Endothelial cell of umbilical vein (primary cell): ENCODE measurements around the gene ITIH5. TPM values are rescaled to one million over a fixed set of nuclear protein-coding genes. Genes with fewer than 3 reads are reported as not detected.

Source experiments
- BruUV-seq: library from RNA; stranded (reverse); fragments of 400-500 nt; replicated peaks from 2 replicates; lab custom pipeline; 2021; lab: Mats Ljungman, UMichigan
- CTCF ChIA-PET: fragments of 300-600, 350-600 bp; sonication (Branson Sonifier 250); formaldehyde crosslinking; loops from one replicate; lab custom pipeline; 2021; ENCODE audit warnings: antibody characterized with exemption, inconsistent platforms; lab: Charles Lee
- POLR2A ChIA-PET: fragments of 300-600, 350-600 bp; sonication (Branson Sonifier 250); formaldehyde crosslinking; loops from one replicate; lab custom pipeline; 2021; ENCODE audit warnings: antibody characterized with exemption, inconsistent platforms; lab: Charles Lee
- DNase-seq: peaks from one replicate; pipeline ENCODE4 v3.0.0-alpha.2; 2011; ENCODE audit warnings: low read depth, low spot score
- FAIRE-seq: peaks from 2 replicates; lab custom pipeline; 2011; peaks lifted over from hg19 to GRCh38; lab: Jason Lieb, UNC
- H2AFZ ChIP-seq: 2 replicates; pipeline ENCODE4 v1.6.0; 2012; ENCODE audit warnings: low read depth, low read length, control low read depth, inconsistent platforms
- H3K27ac ChIP-seq: 2 replicates; pipeline ENCODE4 v1.5.1; 2011; ENCODE audit warnings: low read depth, mild to moderate bottlenecking, control low read depth, low read length, moderate library complexity; ENCODE audit not compliant: insufficient read depth
- H3K27me3 ChIP-seq, 2 experiments: 2 replicates each; pipeline versions ENCODE4 v1.6.0 to v1.6.1; 2011; ENCODE audit warnings: low read length in 2 of 2, mixed read lengths in 1 of 2; ENCODE audit not compliant: control insufficient read depth in 2 of 2, insufficient read depth in 2 of 2
- H3K36me3 ChIP-seq, 2 experiments: 2 replicates in 1 of 2; 3 replicates in 1 of 2; pipeline ENCODE4 v1.5.1; 2011; ENCODE audit warnings: low read length in 2 of 2, mild to moderate bottlenecking in 1 of 2, moderate library complexity in 1 of 2; ENCODE audit not compliant: control insufficient read depth in 2 of 2, insufficient read depth in 2 of 2; ENCODE audit errors: extremely low read depth in 1 of 2
- H3K4me1 ChIP-seq: 3 replicates; pipeline ENCODE4 v1.5.1; 2011; ENCODE audit warnings: mild to moderate bottlenecking, low read length; ENCODE audit not compliant: control insufficient read depth, insufficient read depth; ENCODE audit errors: extremely low read depth
- H3K4me2 ChIP-seq: 2 replicates; pipeline ENCODE4 v1.6.1; 2011; ENCODE audit warnings: low read length, control low read depth, mixed read lengths; ENCODE audit not compliant: insufficient read depth
- H3K4me3 ChIP-seq, 3 experiments: fragments of 200-600 bp in 1 of 3; sonication (generic), shearing (Covaris generic) in 1 of 3; replicated peaks in 1 of 3; 2 replicates each; pipeline ENCODE4 v1.5.1; 2011 to 2016; ENCODE audit warnings: control low read depth in 3 of 3, low read length in 3 of 3, mild to moderate bottlenecking in 2 of 3, inconsistent platforms in 1 of 3, low read depth in 1 of 3, moderate library complexity in 1 of 3; ENCODE audit not compliant: insufficient read depth in 1 of 3
- H3K79me2 ChIP-seq: 2 replicates; pipeline ENCODE4 v1.6.0; 2012; ENCODE audit warnings: low read length, inconsistent platforms; ENCODE audit not compliant: control insufficient read depth, insufficient read depth
- H3K9ac ChIP-seq: replicated peaks from 2 replicates; pipeline ENCODE3; 2011; ENCODE audit warnings: low read length, control low read depth; ENCODE audit not compliant: insufficient read depth; ENCODE audit errors: extremely low read depth
- H3K9me1 ChIP-seq: replicated peaks from 3 replicates; pipeline ENCODE4 v1.6.0; 2011; ENCODE audit warnings: mild to moderate bottlenecking, low read length; ENCODE audit not compliant: control insufficient read depth, insufficient read depth; ENCODE audit errors: extremely low read depth
- H3K9me3 ChIP-seq: replicated peaks from 2 replicates; pipeline ENCODE4 v1.5.1; 2012; ENCODE audit warnings: low read length, inconsistent platforms; ENCODE audit not compliant: control insufficient read depth, insufficient read depth
- H4K20me1 ChIP-seq: replicated peaks from 2 replicates; pipeline ENCODE3; 2011; ENCODE audit warnings: mild to moderate bottlenecking, low read length; ENCODE audit not compliant: control insufficient read depth, insufficient read depth; ENCODE audit errors: extremely low read depth
- CTCF ChIP-seq, 2 donors: IDR thresholded peaks; 1 replicate in 1 of 2; 2 replicates in 1 of 2; pipeline ENCODE4 v1.5.1; 2011; ENCODE audit warnings: low read length in 2 of 2, mild to moderate bottlenecking in 2 of 2, moderate library complexity in 2 of 2, control low read depth in 1 of 2, inconsistent platforms in 1 of 2, low read depth in 1 of 2; ENCODE audit not compliant: insufficient read depth in 1 of 2; ENCODE audit errors: extremely low read depth in 1 of 2
- EZH2 ChIP-seq: IDR thresholded peaks from 2 replicates; pipeline ENCODE4 v1.6.1; 2012; ENCODE audit warnings: borderline replicate concordance, low read depth, mild to moderate bottlenecking, moderate library complexity, low read length, inconsistent platforms; ENCODE audit not compliant: severe bottlenecking
- FOS ChIP-seq: IDR thresholded peaks from 2 replicates; pipeline ENCODE4 v1.6.1; 2011; ENCODE audit warnings: mild to moderate bottlenecking, low read length, moderate library complexity, borderline replicate concordance; ENCODE audit not compliant: insufficient read depth
- GATA2 ChIP-seq: IDR thresholded peaks from 2 replicates; pipeline ENCODE4 v1.7.0; 2011; ENCODE audit warnings: low read depth, mild to moderate bottlenecking, moderate library complexity, mixed read lengths, low read length; ENCODE audit not compliant: insufficient read length, insufficient read depth
- JUN ChIP-seq: IDR thresholded peaks from 2 replicates; pipeline ENCODE4 v1.6.1; 2011; ENCODE audit warnings: borderline replicate concordance, low read depth; ENCODE audit not compliant: insufficient read length, insufficient read depth
- MAX ChIP-seq: IDR thresholded peaks from 2 replicates; pipeline ENCODE4 v1.6.1; 2011; ENCODE audit not compliant: insufficient read depth, insufficient read length
- MYC ChIP-seq: IDR thresholded peaks from one replicate; pipeline ENCODE4 v1.6.1; 2011; ENCODE audit warnings: mild to moderate bottlenecking, low read depth, low read length
- POLR2A ChIP-seq: IDR thresholded peaks from 2 replicates; pipeline ENCODE4 v1.6.1; 2012; ENCODE audit warnings: low read depth, mild to moderate bottlenecking, control low read depth, low read length
- POLR2AphosphoS5 ChIP-seq: IDR thresholded peaks from 2 replicates; pipeline ENCODE4 v1.6.1; 2012; ENCODE audit warnings: low read depth, mild to moderate bottlenecking, control low read depth, low read length, moderate library complexity; ENCODE audit not compliant: insufficient read depth
- dilution Hi-C: fragments of 300-500 bp; cut with MboI; formaldehyde crosslinking; loops from one replicate; pipeline ENCODE4 v1.15.0; 2019; ENCODE audit warnings: low sequenced_read_pairs; ENCODE audit not compliant: extremely low pct_ligation_motif_present
- intact Hi-C: fragments of 100-400 bp; cut with micrococcal nuclease; formaldehyde crosslinking; loops from one replicate; pipeline ENCODE4 v1.10.0; 2022
- polyA plus RNA-seq, 4 experiments: library from polyadenylated mRNA; depleted of rRNA in 3 of 4; stranded (reverse) in 3 of 4; unstranded in 1 of 4; fragments of >200 nt; gene quantifications; 2 replicates each; pipeline versions ENCODE4 v1.2.1 to v1.2.3, GENCODE V29; 2011 to 2012; ENCODE audit warnings: missing spikeins in 1 of 4
- total RNA-seq: library from RNA; stranded (reverse); gene quantifications from 2 replicates; pipeline ENCODE4 v1.2.3, GENCODE V29; 2021

ITIH5 gene
- total and polyA plus RNA-seq, 2 donors (not counting 3 experiments of a cell fraction or from before 2014, with no cell fraction given), result not detected

- FAIRE-seq, result no peak
- TF ChIP-seq FOS (no peak), POLR2AphosphoS5 (no peak), EZH2 (no peak), MAX (no peak), CTCF (IDR thresholded peaks at IDR 0.05; ENCODE audit: extremely low read depth in 1 of 2, insufficient read depth in 1 of 2, low read depth in 1 of 2, low read length in 2 of 2) (no peak), JUN (no peak), GATA2 (no peak), MYC (no peak), POLR2A (no peak)
- no peaks in the 10 kb centered on the region for H3K36me3 ChIP-seq
- no peak overlapping the region for H3K9ac ChIP-seq
- H4K20me1 ChIP-seq, result no peaks in the 10 kb centered on the region
- no peak overlapping the region for H3K27ac ChIP-seq
- CTCF ChIA-PET, result no interaction called here
- no peak overlapping the region for H3K4me2 ChIP-seq
- H3K4me1 ChIP-seq, result no peaks in the 10 kb centered on the region
- no peaks in the 10 kb centered on the region for H3K9me3 ChIP-seq
- BruUV-seq, result no TSS peak
- no peak overlapping the region for H3K4me3 ChIP-seq
- no peaks in the 10 kb centered on the region for H3K9me1 ChIP-seq
- no peak overlapping the region for H2AFZ ChIP-seq
- POLR2A ChIA-PET, result no interaction called here
- no peaks in the 10 kb centered on the region for H3K79me2 ChIP-seq
- intact Hi-C loops, result loop anchor here (5.0 kb wide), 1 partner anchor 1594 kb away; no protein-coding TSS in a partner anchor
- DNase-seq, result no peak
- no peaks in the 10 kb centered on the region for H3K27me3 ChIP-seq
- dilution Hi-C loops, result no loop called here
Observed at GRCh38 chr10:7558036-7558435, 108.7 kb downstream of the ITIH5 start.
